Nephron (organoid): ENCODE data around the gene MS4A18.

Source experiments
- H3K27ac Mint-ChIP-seq, 3 experiments: 2 replicates each; pipeline ENCODE4 v1.8.0; 2020; ENCODE audit warnings: mixed read lengths in 3 of 3, mild to moderate bottlenecking in 2 of 3, moderate library complexity in 1 of 3
- H3K27me3 Mint-ChIP-seq: 2 replicates; pipeline ENCODE4 v1.8.0; 2021; ENCODE audit warnings: low read depth, mild to moderate bottlenecking, moderate library complexity, mixed read lengths
- H3K36me3 Mint-ChIP-seq: 2 replicates; pipeline ENCODE4 v1.8.0; 2020; ENCODE audit warnings: low read depth, mixed read lengths
- H3K4me1 Mint-ChIP-seq: 2 replicates; pipeline ENCODE4 v1.8.0; 2020; ENCODE audit warnings: mixed read lengths
- H3K4me3 Mint-ChIP-seq, 3 experiments: 2 replicates each; pipeline ENCODE4 v1.8.0; 2020; ENCODE audit warnings: mild to moderate bottlenecking in 3 of 3, mixed read lengths in 3 of 3, moderate library complexity in 2 of 3
- H3K9me3 Mint-ChIP-seq: 2 replicates; pipeline ENCODE4 v1.8.0; 2020; ENCODE audit warnings: mixed read lengths
- TF ChIP-seq, protein P1 (sequence below), 3 experiments: fragments of 200-600 bp; sonication (generic); IDR thresholded peaks; one replicate each; pipeline ENCODE4 v1.5.0; 2021; ENCODE audit warnings: antibody characterized with exemption in 3 of 3; ENCODE audit not compliant: unreplicated experiment in 3 of 3

The MS4A18 gene

DNA sequence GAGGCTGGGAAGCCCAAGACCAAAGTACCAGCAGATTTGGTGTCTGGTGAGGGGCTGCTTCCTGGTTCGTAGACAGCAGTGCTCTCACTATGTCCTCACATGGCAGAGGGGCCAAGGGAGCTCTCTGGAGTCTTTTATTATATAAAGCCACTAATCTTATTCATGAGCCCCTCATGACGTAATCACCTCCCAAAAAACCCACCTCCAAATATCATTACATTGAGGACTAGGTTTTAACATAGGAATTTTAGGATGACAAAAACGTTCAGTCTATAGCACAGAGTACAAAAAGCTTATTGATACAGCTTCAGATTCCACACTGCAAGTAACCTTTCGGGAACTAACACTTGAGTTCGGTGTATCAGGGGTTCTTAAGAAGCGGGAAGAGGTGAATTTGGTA is 4.1 kb upstream of the MS4A18 start:
- H3K27me3 Mint-ChIP-seq: peaks cover 15% of the 10 kb centered on the region
- no peaks in the 10 kb centered on the region for H3K36me3 Mint-ChIP-seq
- H3K4me1 Mint-ChIP-seq: no peaks in the 10 kb centered on the region
- H3K27ac Mint-ChIP-seq: no peak overlapping the region
- no peak overlapping the region for H3K4me3 Mint-ChIP-seq
- H3K9me3 Mint-ChIP-seq: peaks cover 3% of the 10 kb centered on the region
- TF ChIP-seq, protein P1, sequence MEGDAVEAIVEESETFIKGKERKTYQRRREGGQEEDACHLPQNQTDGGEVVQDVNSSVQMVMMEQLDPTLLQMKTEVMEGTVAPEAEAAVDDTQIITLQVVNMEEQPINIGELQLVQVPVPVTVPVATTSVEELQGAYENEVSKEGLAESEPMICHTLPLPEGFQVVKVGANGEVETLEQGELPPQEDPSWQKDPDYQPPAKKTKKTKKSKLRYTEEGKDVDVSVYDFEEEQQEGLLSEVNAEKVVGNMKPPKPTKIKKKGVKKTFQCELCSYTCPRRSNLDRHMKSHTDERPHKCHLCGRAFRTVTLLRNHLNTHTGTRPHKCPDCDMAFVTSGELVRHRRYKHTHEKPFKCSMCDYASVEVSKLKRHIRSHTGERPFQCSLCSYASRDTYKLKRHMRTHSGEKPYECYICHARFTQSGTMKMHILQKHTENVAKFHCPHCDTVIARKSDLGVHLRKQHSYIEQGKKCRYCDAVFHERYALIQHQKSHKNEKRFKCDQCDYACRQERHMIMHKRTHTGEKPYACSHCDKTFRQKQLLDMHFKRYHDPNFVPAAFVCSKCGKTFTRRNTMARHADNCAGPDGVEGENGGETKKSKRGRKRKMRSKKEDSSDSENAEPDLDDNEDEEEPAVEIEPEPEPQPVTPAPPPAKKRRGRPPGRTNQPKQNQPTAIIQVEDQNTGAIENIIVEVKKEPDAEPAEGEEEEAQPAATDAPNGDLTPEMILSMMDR (IDR thresholded peaks at IDR 0.05; ENCODE audit: unreplicated experiment in 3 of 3): no peak

DNA sequence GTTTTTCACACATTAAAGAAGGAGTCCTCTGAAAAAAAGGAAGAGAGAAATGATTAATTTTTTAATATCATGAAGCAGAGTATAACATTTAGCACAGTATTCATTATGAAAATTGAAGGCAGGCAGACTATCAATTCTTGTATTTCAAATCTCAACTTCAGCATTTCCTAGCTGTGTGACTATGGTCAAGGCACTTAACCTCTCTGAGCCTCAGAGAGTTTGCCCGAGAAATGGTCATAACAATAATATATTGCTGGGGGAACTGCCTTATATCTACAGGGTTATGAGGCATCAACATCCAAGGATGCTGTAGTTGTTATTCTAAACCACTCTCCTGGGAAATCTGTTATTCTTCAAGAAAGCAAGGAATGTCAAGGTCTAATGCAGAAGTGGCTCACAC is 1.1 kb downstream of the MS4A18 start:
- Mint-ChIP-seq H3K27ac (no peak overlapping the region), H3K4me3 (no peak overlapping the region), H3K27me3 (peaks cover 20% of the 10 kb centered on the region), H3K4me1 (no peaks in the 10 kb centered on the region), H3K36me3 (no peaks in the 10 kb centered on the region), H3K9me3 (no peaks in the 10 kb centered on the region)
- TF ChIP-seq, protein P1 (IDR thresholded peaks at IDR 0.05; ENCODE audit: unreplicated experiment in 3 of 3): no peak

DNA sequence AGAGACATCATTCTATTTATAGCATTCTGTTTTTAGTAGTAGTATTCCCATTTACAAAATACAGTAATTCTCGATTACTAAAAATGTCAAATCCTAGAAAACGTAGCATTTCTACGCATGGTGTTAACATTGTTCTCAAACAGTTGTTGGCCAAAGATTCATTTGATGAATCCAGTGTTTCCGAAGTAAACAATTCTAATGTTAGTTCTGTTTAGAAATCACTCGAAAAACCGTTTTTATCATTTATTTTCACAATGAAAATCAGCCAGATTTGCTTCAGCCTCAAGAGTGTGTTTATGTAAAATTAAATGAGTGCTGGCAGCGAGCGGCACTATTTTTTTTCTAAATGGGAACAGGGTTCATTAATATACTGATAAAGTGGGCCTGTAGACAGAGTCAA is 7.1 kb downstream of the MS4A18 start:
- Mint-ChIP-seq H3K36me3 (no peaks in the 10 kb centered on the region), H3K9me3 (no peaks in the 10 kb centered on the region), H3K4me1 (peaks cover 5% of the 10 kb centered on the region), H3K27ac (no peak overlapping the region), H3K4me3 (no peak overlapping the region), H3K27me3 (peaks cover 13% of the 10 kb centered on the region)
- TF ChIP-seq, protein P1 (IDR thresholded peaks at IDR 0.05; ENCODE audit: unreplicated experiment in 3 of 3): no peak

DNA sequence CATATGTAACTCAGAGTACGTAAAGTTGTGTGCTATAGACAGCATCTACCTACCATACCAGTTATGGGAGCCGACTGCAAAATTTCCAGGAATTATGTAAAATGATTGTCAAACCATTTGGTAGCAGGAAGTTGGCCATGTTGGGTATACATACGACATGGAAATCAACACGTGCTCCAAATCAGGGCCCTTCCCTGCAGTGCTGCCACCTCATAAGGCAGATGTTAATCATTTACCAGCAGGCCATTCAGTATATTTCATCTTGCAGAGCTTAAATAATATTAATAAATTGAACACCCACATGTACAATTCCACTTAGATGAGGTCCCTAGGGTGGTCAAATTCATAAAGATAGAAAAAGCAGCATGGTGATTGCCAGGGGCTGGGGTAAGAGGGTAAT is 9.8 kb downstream of the MS4A18 start:
- peaks cover 16% of the 10 kb centered on the region for H3K27me3 Mint-ChIP-seq
- H3K4me3 Mint-ChIP-seq: no peak overlapping the region
- H3K27ac Mint-ChIP-seq: no peak overlapping the region
- TF ChIP-seq, protein P1 (IDR thresholded peaks at IDR 0.05; ENCODE audit: unreplicated experiment in 3 of 3): no peak
- peaks cover 5% of the 10 kb centered on the region for H3K4me1 Mint-ChIP-seq
- no peaks in the 10 kb centered on the region for H3K9me3 Mint-ChIP-seq
- no peaks in the 10 kb centered on the region for H3K36me3 Mint-ChIP-seq

DNA sequence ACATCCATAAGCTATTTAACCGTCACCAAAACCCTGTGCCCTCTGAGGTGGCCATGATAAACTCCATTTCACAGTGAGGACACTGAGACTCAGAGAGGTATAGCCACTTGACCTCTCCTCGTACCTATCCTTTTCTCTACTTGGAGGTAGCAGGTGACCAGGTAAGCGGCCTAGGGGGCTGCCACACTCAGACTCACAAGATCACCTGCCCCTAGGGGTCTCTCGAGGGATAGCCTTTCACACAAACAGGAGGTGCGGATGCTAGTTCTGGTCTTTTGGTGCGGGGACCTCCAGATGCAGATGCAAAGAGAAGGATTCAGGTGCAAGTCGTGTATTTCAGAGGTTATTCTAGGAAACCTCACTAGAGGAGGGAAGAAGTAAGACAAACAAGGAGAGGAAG is 14.6 kb downstream of the MS4A18 start:
- TF ChIP-seq, protein P1 (IDR thresholded peaks at IDR 0.05; ENCODE audit: unreplicated experiment in 3 of 3): no peak
- Mint-ChIP-seq H3K9me3 (peaks cover 9% of the 10 kb centered on the region), H3K27me3 (peaks cover 10% of the 10 kb centered on the region), H3K4me1 (no peaks in the 10 kb centered on the region), H3K36me3 (no peaks in the 10 kb centered on the region), H3K27ac (no peak overlapping the region), H3K4me3 (no peak overlapping the region)

DNA sequence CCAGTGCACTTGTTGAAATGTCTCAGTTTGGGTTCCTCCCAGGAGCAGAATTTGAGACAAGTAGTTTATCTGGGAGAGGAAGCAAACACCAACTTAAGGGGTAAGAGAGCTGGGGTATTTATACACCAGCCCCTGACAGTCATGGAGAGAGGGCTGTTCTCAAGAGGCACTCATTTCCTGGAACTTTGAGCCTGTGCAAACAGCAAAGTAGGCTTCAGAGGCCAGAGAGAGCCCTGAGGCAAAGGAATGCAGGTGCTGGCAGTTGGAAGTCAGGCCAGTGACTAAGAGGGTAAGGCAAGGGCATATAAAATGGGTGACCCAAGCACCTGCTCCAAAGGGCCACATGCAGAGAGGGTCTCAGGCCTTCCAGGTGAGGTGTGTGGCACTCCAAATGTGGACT is 16.1 kb downstream of the MS4A18 start:
- Mint-ChIP-seq H3K27me3 (peaks cover 6% of the 10 kb centered on the region), H3K27ac (no peak overlapping the region), H3K4me3 (no peak overlapping the region), H3K4me1 (no peaks in the 10 kb centered on the region), H3K36me3 (no peaks in the 10 kb centered on the region), H3K9me3 (peaks cover 9% of the 10 kb centered on the region)
- TF ChIP-seq, protein P1 (IDR thresholded peaks at IDR 0.05; ENCODE audit: unreplicated experiment in 3 of 3): no peak
